Esophagus muscularis mucosa (tissue), 4 donors: ENCODE data around the gene HNRNPLL.

Experiments used
- EP300 ChIP-seq: sonication (generic); formaldehyde crosslinking; IDR thresholded peaks from one replicate; pipeline ENCODE4 v1.6.1; 2017; ENCODE audit warnings: antibody characterized with exemption
- POLR2AphosphoS5 ChIP-seq, 2 donors: sonication (generic); formaldehyde crosslinking; IDR thresholded peaks; one replicate each; pipeline ENCODE4 v1.6.1; 2017; ENCODE audit warnings: antibody characterized with exemption in 2 of 2
- TF ChIP-seq, protein P1 (sequence below), 3 experiments: fragments of 200-600 bp in 2 of 3; fragments of 450-650 bp in 1 of 3; sonication (generic) in 2 of 3; IDR thresholded peaks; one replicate each; pipeline ENCODE4 v1.5.1; 2017 to 2019; ENCODE audit warnings: antibody characterized with exemption in 3 of 3, mild to moderate bottlenecking in 2 of 3, moderate library complexity in 1 of 3

DNA sequence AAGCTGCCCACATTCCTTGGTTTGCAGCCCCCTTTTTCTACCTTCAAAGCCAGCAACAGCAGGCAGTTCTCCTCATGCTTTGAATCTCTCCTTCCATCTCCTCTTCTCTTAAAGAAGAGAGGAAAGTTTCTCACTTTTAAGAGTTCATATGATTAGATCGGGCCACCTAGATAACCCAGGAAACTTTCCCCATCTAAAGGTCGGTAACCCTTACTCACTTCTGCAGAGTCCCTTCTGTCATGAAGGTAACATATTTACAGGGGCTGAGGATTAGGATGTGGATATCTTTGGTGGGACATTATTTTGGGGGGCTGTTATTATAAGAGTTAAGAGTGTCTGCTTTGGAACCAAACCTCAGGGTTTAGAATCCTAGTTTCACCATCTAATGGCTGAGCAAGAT lies 51.0 kb downstream of the HNRNPLL start:
- TF ChIP-seq, protein P1, sequence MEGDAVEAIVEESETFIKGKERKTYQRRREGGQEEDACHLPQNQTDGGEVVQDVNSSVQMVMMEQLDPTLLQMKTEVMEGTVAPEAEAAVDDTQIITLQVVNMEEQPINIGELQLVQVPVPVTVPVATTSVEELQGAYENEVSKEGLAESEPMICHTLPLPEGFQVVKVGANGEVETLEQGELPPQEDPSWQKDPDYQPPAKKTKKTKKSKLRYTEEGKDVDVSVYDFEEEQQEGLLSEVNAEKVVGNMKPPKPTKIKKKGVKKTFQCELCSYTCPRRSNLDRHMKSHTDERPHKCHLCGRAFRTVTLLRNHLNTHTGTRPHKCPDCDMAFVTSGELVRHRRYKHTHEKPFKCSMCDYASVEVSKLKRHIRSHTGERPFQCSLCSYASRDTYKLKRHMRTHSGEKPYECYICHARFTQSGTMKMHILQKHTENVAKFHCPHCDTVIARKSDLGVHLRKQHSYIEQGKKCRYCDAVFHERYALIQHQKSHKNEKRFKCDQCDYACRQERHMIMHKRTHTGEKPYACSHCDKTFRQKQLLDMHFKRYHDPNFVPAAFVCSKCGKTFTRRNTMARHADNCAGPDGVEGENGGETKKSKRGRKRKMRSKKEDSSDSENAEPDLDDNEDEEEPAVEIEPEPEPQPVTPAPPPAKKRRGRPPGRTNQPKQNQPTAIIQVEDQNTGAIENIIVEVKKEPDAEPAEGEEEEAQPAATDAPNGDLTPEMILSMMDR (IDR thresholded peaks at IDR 0.05): no peak
- TF ChIP-seq EP300 (no peak), POLR2AphosphoS5 (IDR thresholded peaks at IDR 0.05) (no peak)
